ENCODE results near the gene PCDHB9. TPM values are rescaled to one million over a fixed set of nuclear protein-coding genes. Genes with fewer than 3 reads are reported as not detected.
"Not testable (repeated sequence)": the region's sequence is repeated elsewhere in the genome, so short reads cannot be mapped to it uniquely, and the experiment has no call there.

Gene PCDHB9
- total RNA-seq, 4 donors from 2014 or later, result 2.0 to 3.9 (median 3.0) TPM

- DNase-seq, result peak; percentile 29 to 54
- H3K9me3 ChIP-seq; H3K27ac ChIP-seq; intact Hi-C loops (cut with DNase I); H3K4me1 ChIP-seq; H3K4me3 ChIP-seq (replicated peaks in 1 of 3); H3K27me3 ChIP-seq; H3K36me3 ChIP-seq: not testable (repeated sequence)
- peak in 3 of 6 experiments; percentile 35 to 43 (median 40) for TF ChIP-seq CTCF (IDR thresholded peaks at IDR 0.05)
- 8 to 13% methylated on average over 11 to 12 of the region's 18 CpGs for WGBS, 2 donors
Observed at GRCh38 chr5:141213656-141214339, 26.8 kb downstream of the PCDHB9 start, which contains the start of gene PCDHB13. Gene PCDHB13, plus strand, starts transcription at chr5:141213919. Its CDS starts 205 bp downstream, at chr5:141214124.

GRCh38 chr5:141214583-141214982 is 27.6 kb downstream of the PCDHB9 start:
- H3K4me3 ChIP-seq (replicated peaks in 1 of 3); H3K4me1 ChIP-seq; H3K27me3 ChIP-seq; H3K9me3 ChIP-seq; H3K27ac ChIP-seq; DNase-seq; H3K36me3 ChIP-seq; intact Hi-C loops (cut with DNase I): not testable (repeated sequence)
- 44 to 67% methylated on average over 11 to 12 of the region's 12 CpGs for WGBS, 2 donors

- DNase-seq; H3K27me3 ChIP-seq; H3K4me1 ChIP-seq; H3K27ac ChIP-seq; H3K36me3 ChIP-seq; H3K9me3 ChIP-seq; H3K4me3 ChIP-seq (replicated peaks in 1 of 3); intact Hi-C loops (cut with DNase I): not testable (repeated sequence)
- WGBS, 2 donors, result 14 to 37% methylated on average over 9 to 10 of the region's 40 CpGs
Observed at GRCh38 chr5:141215504-141215903, 28.5 kb downstream of the PCDHB9 start.

- H3K27ac ChIP-seq; intact Hi-C loops (cut with DNase I); H3K4me1 ChIP-seq; DNase-seq; H3K9me3 ChIP-seq; H3K36me3 ChIP-seq; H3K4me3 ChIP-seq (replicated peaks in 1 of 3); H3K27me3 ChIP-seq: not testable (repeated sequence)
- WGBS, 2 donors, result 38 to 44% methylated on average over 2 to 9 of the region's 26 CpGs
Observed at GRCh38 chr5:141216035-141216434, 29.1 kb downstream of the PCDHB9 start.

- H3K36me3 ChIP-seq, result no peaks in the 10 kb centered on the region
- H3K4me1 ChIP-seq, result no peaks in the 10 kb centered on the region
- no peak within 1 kb of the TSS for H3K4me3 ChIP-seq (replicated peaks in 1 of 3)
- H3K9me3 ChIP-seq, result no peaks in the 10 kb centered on the region
- intact Hi-C loops (cut with DNase I), result no loop called here
- no peaks in the 10 kb centered on the region for H3K27me3 ChIP-seq
- H3K27ac ChIP-seq, result no peak within 1 kb of the TSS
- DNase-seq, result no peak
- WGBS, 2 donors, result 26 to 32% methylated on average over 14 to 15 of the region's 15 CpGs
- TF ChIP-seq CTCF (IDR thresholded peaks at IDR 0.05) (no peak), POLR2A (IDR thresholded peaks at IDR 0.05) (no peak)
Observed at GRCh38 chr5:141223112-141223783, 36.3 kb downstream of the PCDHB9 start, which contains the start of gene PCDHB14. Gene PCDHB14, plus strand, starts transcription at chr5:141223343. Its CDS starts 163 bp downstream, at chr5:141223506.

- H3K9me3 ChIP-seq; H3K4me1 ChIP-seq; DNase-seq; intact Hi-C loops (cut with DNase I); H3K4me3 ChIP-seq (replicated peaks in 1 of 3); H3K27me3 ChIP-seq; H3K36me3 ChIP-seq; H3K27ac ChIP-seq: not testable (repeated sequence)
- WGBS, 2 donors, result 7 to 9% methylated on average over 4 to 8 of the region's 40 CpGs
Observed at GRCh38 chr5:141224844-141225243, 37.9 kb downstream of the PCDHB9 start.

GRCh38 chr5:141225421-141225820 is 38.5 kb downstream of the PCDHB9 start:
- H3K9me3 ChIP-seq; H3K36me3 ChIP-seq; H3K4me3 ChIP-seq (replicated peaks in 1 of 3); H3K4me1 ChIP-seq; intact Hi-C loops (cut with DNase I); H3K27ac ChIP-seq; DNase-seq; H3K27me3 ChIP-seq: not testable (repeated sequence)
- WGBS, 2 donors, result 25 to 32% methylated on average over 14 to 17 of the region's 30 CpGs

Measured in thyroid gland (tissue), 4 donors.